PC-9 (cell line): ENCODE measurements around the gene ZNF831. TPM values are rescaled to one million over a fixed set of nuclear protein-coding genes. Genes with fewer than 3 reads are reported as not detected.

ENCODE experiments used
- BruUV-seq: library from RNA; stranded (reverse); fragments of 400-500 nt; replicated peaks from 2 replicates; lab custom pipeline; 2021; lab: Mats Ljungman, UMichigan
- CTCF ChIA-PET: fragments of 300-600 bp; sonication (Branson Sonifier 250); formaldehyde crosslinking; loops from one replicate; lab custom pipeline; 2022; ENCODE audit warnings: antibody characterized with exemption; lab: Charles Lee
- POLR2A ChIA-PET: fragments of 300-600 bp; sonication (Branson Sonifier 250); formaldehyde crosslinking; loops from one replicate; lab custom pipeline; 2022; ENCODE audit warnings: antibody characterized with exemption; ENCODE audit not compliant: unreplicated experiment; lab: Charles Lee
- DNase-seq, 2 experiments: peaks; one replicate each; pipeline versions ENCODE4 v3.0.0 to v3.0.0-alpha.2; 2015 to 2022; ENCODE audit warnings: mixed read lengths in 1 of 2
- H2AFZ ChIP-seq: fragments of 200-600 bp; sonication (generic); 2 replicates; pipeline ENCODE4 v1.8.1; 2017; ENCODE audit warnings: antibody characterized with exemption
- H3F3A ChIP-seq: fragments of 200-600 bp; sonication (generic); 2 replicates; pipeline ENCODE4 v1.8.1; 2017; ENCODE audit warnings: antibody characterized with exemption, mild to moderate bottlenecking, low read depth; ENCODE audit not compliant: insufficient read depth
- H3K27ac ChIP-seq: fragments of 200-600 bp; sonication (generic); 2 replicates; pipeline ENCODE4 v1.6.1; 2016; ENCODE audit warnings: mixed run types
- H3K27me3 ChIP-seq: fragments of 200-600 bp; sonication (generic); 2 replicates; pipeline ENCODE4 v1.6.1; 2016; ENCODE audit warnings: low read depth, mixed run types; ENCODE audit not compliant: insufficient read depth
- H3K36me3 ChIP-seq: fragments of 200-600 bp; sonication (generic); 2 replicates; pipeline ENCODE4 v1.6.1; 2016; ENCODE audit warnings: low read depth, mixed run types
- H3K4me1 ChIP-seq: fragments of 200-600 bp; sonication (generic); replicated peaks from 2 replicates; pipeline ENCODE4 v1.6.1; 2016; ENCODE audit warnings: mixed run types; ENCODE audit not compliant: insufficient read depth
- H3K4me2 ChIP-seq: fragments of 200-600 bp; sonication (generic); 2 replicates; pipeline ENCODE4 v1.6.1; 2017; ENCODE audit warnings: mixed run types
- H3K4me3 ChIP-seq: fragments of 200-600 bp; sonication (generic); 2 replicates; pipeline ENCODE4 v1.6.1; 2016; ENCODE audit warnings: mixed run types
- H3K79me2 ChIP-seq: fragments of 200-600 bp; sonication (generic); 2 replicates; pipeline ENCODE4 v1.6.1; 2017; ENCODE audit warnings: low read depth, mixed run types
- H3K9me2 ChIP-seq: fragments of 200-600 bp; sonication (generic); 2 replicates; pipeline ENCODE4 v1.8.1; 2017; ENCODE audit warnings: mild to moderate bottlenecking; ENCODE audit not compliant: insufficient read depth
- H3K9me3 ChIP-seq: fragments of 200-600 bp; sonication (generic); 2 replicates; pipeline ENCODE4 v1.8.1; 2016; ENCODE audit warnings: low read depth; ENCODE audit not compliant: insufficient read depth
- H4K20me1 ChIP-seq: fragments of 200-600 bp; sonication (generic); 2 replicates; pipeline ENCODE4 v1.8.1; 2017; ENCODE audit not compliant: insufficient read depth
- CTCF ChIP-seq: fragments of 200-600 bp; sonication (generic); conservative IDR thresholded peaks from 2 replicates; pipeline ENCODE4 v1.6.1; 2017; ENCODE audit warnings: mixed run types, antibody characterized with exemption, mild to moderate bottlenecking, moderate library complexity
- EZH2 ChIP-seq: fragments of 200-600 bp; sonication (generic); IDR thresholded peaks from 2 replicates; pipeline ENCODE4 v1.8.0; 2017; ENCODE audit warnings: antibody characterized with exemption, low read depth
- intact Hi-C: fragments of 100-400 bp; cut with micrococcal nuclease; formaldehyde crosslinking; loops from one replicate; pipeline ENCODE4 v1.10.0; 2022; ENCODE audit not compliant: unreplicated experiment
- total RNA-seq: library from RNA; stranded (reverse); gene quantifications from 2 replicates; pipeline ENCODE4 v1.2.3, GENCODE V29; 2021

Gene ZNF831
- total RNA-seq, 1 experiment from 2014 or later, result not detected

- CTCF ChIA-PET, result no interaction called here
- Histone ChIP-seq H3K9me3 (no peaks in the 10 kb centered on the region), H3F3A (no peaks in the 10 kb centered on the region), H3K9me2 (no peaks in the 10 kb centered on the region), H3K36me3 (no peaks in the 10 kb centered on the region), H3K4me2 (no peak overlapping the region), H3K27ac (no peak overlapping the region), H3K79me2 (no peaks in the 10 kb centered on the region), H4K20me1 (no peaks in the 10 kb centered on the region), H3K27me3 (peaks cover 100% of the 10 kb centered on the region), H2AFZ (no peak overlapping the region), H3K4me1 (no peaks in the 10 kb centered on the region), H3K4me3 (no peak overlapping the region)
- intact Hi-C loops, result no loop called here
- POLR2A ChIA-PET, result interaction anchor here (0.6 kb wide), 1 partner anchor 112 kb away, joined by 3 read pairs; no protein-coding TSS in a partner anchor
- no peak for TF ChIP-seq EZH2
- TF ChIP-seq CTCF, result no peak
- DNase-seq, result no peak
- no TSS peak for BruUV-seq
Observed at GRCh38 chr20:59121714-59122565, 41.7 kb upstream of the ZNF831 start.

- no peak overlapping the region for H2AFZ ChIP-seq
- no peaks in the 10 kb centered on the region for H3K4me1 ChIP-seq
- H3K4me2 ChIP-seq, result no peak overlapping the region
- CTCF ChIA-PET, result no interaction called here
- no peaks in the 10 kb centered on the region for H3K9me3 ChIP-seq
- no peaks in the 10 kb centered on the region for H3K36me3 ChIP-seq
- POLR2A ChIA-PET, result interaction anchor here (0.6 kb wide), 1 partner anchor 112 kb away, joined by 3 read pairs; no protein-coding TSS in a partner anchor
- no peaks in the 10 kb centered on the region for H3K79me2 ChIP-seq
- peaks cover 100% of the 10 kb centered on the region for H3K27me3 ChIP-seq
- no peak overlapping the region for H3K4me3 ChIP-seq
- no TSS peak for BruUV-seq
- no peaks in the 10 kb centered on the region for H4K20me1 ChIP-seq
- H3K27ac ChIP-seq, result no peak overlapping the region
- H3K9me2 ChIP-seq, result no peaks in the 10 kb centered on the region
- intact Hi-C loops, result no loop called here
- TF ChIP-seq EZH2 (no peak), CTCF (no peak)
- no peak for DNase-seq
- no peaks in the 10 kb centered on the region for H3F3A ChIP-seq
Observed at GRCh38 chr20:59122566-59122919, 41.1 kb upstream of the ZNF831 start.

GRCh38 chr20:59123011-59123677 is 40.5 kb upstream of the ZNF831 start:
- TF ChIP-seq CTCF, result no peak
- no peak for TF ChIP-seq EZH2
- BruUV-seq, result no TSS peak
- Histone ChIP-seq H2AFZ (no peak overlapping the region), H3K27me3 (peaks cover 100% of the 10 kb centered on the region), H4K20me1 (no peaks in the 10 kb centered on the region), H3K9me3 (no peaks in the 10 kb centered on the region), H3K4me2 (no peak overlapping the region), H3K9me2 (no peaks in the 10 kb centered on the region), H3K27ac (no peak overlapping the region), H3K79me2 (no peaks in the 10 kb centered on the region), H3K4me3 (no peak overlapping the region), H3F3A (no peaks in the 10 kb centered on the region), H3K36me3 (no peaks in the 10 kb centered on the region), H3K4me1 (no peaks in the 10 kb centered on the region)
- ChIA-PET POLR2A (no interaction called here), CTCF (no interaction called here)
- intact Hi-C loops, result no loop called here
- DNase-seq, result no peak
